Measurements from ENCODE around the gene RITA1. TPM values are rescaled to one million over a fixed set of nuclear protein-coding genes. Genes with fewer than 3 reads are reported as not detected.
"Not testable (repeated sequence)": the region's sequence is repeated elsewhere in the genome, so short reads cannot be mapped to it uniquely, and the experiment has no call there.

Gene RITA1
- total and polyA plus RNA-seq, 3 donors from 2014 or later: 14.3 to 22.1 (median 20.9) TPM

DNA sequence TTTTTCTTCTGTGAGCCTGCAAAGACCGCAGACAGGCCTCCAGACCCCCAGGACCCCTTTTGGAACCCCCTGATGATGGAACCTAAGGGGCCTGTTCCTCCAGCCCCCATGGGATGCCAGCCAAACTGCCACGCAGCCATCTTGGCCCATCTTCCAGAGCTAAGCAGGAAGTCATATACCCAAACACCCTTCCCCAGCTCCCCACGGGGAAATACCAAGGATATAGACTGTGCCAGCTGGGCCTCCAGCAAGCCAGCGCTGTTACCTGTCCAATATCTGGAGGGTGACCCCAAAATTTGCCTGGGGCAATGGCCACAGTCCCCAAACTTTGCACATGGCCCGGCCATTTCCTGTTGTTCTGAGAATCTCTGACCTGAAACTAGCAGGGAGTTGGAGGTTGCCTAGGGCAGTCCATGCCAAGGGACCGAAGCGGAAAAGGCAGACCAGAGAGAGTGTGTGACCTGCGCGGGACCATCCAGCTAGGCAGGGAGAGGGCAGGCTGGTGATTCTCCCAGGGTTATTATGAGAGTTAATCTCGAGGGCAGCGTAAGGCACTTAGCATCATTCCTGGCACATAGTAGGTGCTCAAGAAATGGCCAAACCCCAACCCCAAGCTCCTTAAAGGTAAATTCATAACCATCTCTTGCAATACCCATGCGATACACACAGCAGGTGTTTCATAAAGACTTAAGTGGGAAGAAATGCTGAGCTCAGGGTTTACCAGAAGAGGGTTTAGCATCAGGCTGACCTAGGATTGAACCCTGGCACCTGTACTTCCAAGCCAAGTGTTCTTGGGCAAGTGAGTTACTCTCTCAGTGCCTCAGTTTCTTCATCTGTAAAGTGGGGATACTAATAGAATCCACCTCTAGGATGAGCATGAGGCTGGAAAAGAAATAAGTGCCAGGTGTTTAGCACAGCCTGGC lies 47.4 kb upstream of the RITA1 start:
- H3K4me3 ChIP-seq: no peak overlapping the region
- no peaks in the 10 kb centered on the region for H3K27me3 ChIP-seq
- H3K27ac ChIP-seq: no peak overlapping the region
- H3K9me3 ChIP-seq: no peaks in the 10 kb centered on the region
- H3K4me1 ChIP-seq: peaks cover 16% of the 10 kb centered on the region
- no peak for DNase-seq
- intact Hi-C loops (cut with DNase I; ENCODE audit: low total_unique reads): no loop called here
- no peaks in the 10 kb centered on the region for H3K36me3 ChIP-seq (ENCODE audit: low read depth, missing control alignments)
- TF ChIP-seq POLR2A (IDR thresholded peaks at IDR 0.05) (no peak), CTCF (IDR thresholded peaks at IDR 0.05) (no peak)
- WGBS, 2 donors: 86 to 88% methylated on average over 10 to 12 of the region's 12 CpGs

- 78 to 86% methylated on average over 1 to 3 of the region's 3 CpGs for WGBS, 2 donors
- Histone ChIP-seq H3K36me3 (ENCODE audit: low read depth, missing control alignments) (no peaks in the 10 kb centered on the region), H3K4me3 (no peak overlapping the region), H3K27ac (no peak overlapping the region), H3K27me3 (no peaks in the 10 kb centered on the region), H3K9me3 (no peaks in the 10 kb centered on the region), H3K4me1 (peaks cover 16% of the 10 kb centered on the region)
- intact Hi-C loops (cut with DNase I; ENCODE audit: low total_unique reads): no loop called here
- no peak for TF ChIP-seq POLR2A (IDR thresholded peaks at IDR 0.05)
- no peak for TF ChIP-seq CTCF (IDR thresholded peaks at IDR 0.05)
- DNase-seq: no peak
These were observed 46.7 kb upstream of the RITA1 start for GRCh38 chr12:113138826-113139225.

DNA sequence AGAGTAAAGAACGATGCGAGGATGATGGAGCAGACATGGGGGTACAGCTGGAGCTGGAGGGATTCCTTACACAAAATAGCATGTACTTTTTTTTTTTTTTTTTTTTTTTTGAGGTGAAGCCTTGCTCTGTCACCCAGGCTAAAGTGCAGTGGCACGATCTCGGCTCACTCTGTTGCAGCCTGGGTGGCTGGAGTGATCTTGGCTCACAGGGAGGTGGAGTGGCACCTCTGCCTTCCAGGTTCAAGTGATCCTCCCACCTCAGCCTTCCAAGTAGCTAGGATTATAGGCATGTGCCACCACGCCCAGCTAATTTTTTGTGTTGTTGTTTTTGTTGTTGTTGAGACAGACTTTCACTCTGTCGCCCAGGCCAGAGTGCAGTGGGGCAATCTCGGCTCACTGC lies 44.8 kb upstream of the RITA1 start:
- H3K27ac ChIP-seq: peak overlapping the region in 1 of 2 donors; percentile 72
- no peak overlapping the region for H3K4me3 ChIP-seq
- intact Hi-C loops (cut with DNase I; ENCODE audit: low total_unique reads): no loop called here
- no peak for DNase-seq
- WGBS, 2 donors: 73 to 82% methylated on average over 7 of the region's 7 CpGs
- TF ChIP-seq POLR2A (IDR thresholded peaks at IDR 0.05): no peak
- TF ChIP-seq CTCF (IDR thresholded peaks at IDR 0.05): no peak
- no peaks in the 10 kb centered on the region for H3K27me3 ChIP-seq
- H3K9me3 ChIP-seq: no peaks in the 10 kb centered on the region
- peaks cover 16% of the 10 kb centered on the region for H3K4me1 ChIP-seq
- H3K36me3 ChIP-seq (ENCODE audit: low read depth, missing control alignments): no peaks in the 10 kb centered on the region

GRCh38 chr12:113141716-113142115 lies 43.8 kb upstream of the RITA1 start:
- H3K9me3 ChIP-seq; intact Hi-C loops (cut with DNase I; ENCODE audit: low total_unique reads); DNase-seq; H3K36me3 ChIP-seq (ENCODE audit: low read depth, missing control alignments); H3K27me3 ChIP-seq; H3K4me3 ChIP-seq: not testable (repeated sequence)
- 75 to 83% methylated on average over 3 of the region's 3 CpGs for WGBS, 2 donors
- Histone ChIP-seq H3K27ac (peak overlapping the region; percentile 42 to 72), H3K4me1 (peaks cover 11% of the 10 kb centered on the region)

DNA sequence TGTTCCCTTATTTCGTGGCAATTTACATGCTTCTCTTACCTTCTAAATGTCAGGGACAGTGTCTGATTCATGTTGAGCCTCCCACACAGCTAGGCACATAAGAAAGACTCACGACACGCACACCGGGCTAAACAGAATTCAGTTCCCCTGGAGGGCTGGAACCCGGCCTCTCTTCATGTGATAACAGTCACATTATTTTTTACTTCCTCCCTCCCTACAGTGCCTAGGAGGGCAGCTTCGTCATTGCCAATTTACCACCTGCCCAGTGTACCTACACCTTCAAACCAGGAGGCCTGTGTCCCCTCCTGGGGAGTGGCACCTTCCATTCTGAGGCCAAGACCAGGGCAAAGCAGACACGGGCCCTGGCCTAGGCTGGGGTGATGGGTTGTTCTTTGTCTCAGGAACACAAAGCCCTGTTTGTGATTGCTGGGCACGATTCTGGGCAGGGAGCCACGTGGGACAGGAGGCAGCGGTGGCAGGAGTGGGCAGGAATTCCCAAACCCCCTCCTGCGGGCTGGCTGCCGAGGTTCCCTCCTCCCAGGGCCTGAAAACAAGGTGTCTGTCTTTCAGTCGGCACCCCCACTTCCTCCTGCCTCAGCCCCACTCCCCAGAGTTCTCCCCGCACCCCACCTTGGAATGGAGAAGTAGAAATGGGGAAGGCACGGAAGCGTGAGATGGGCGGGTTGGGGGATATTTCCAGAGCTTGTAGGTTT lies 43.2 kb upstream of the RITA1 start:
- intact Hi-C loops (cut with DNase I; ENCODE audit: low total_unique reads): no loop called here
- WGBS, 2 donors: 58 to 62% methylated on average over 14 to 17 of the region's 17 CpGs
- Histone ChIP-seq H3K36me3 (ENCODE audit: low read depth, missing control alignments) (no peaks in the 10 kb centered on the region), H3K4me1 (peaks cover 11% of the 10 kb centered on the region), H3K9me3 (no peaks in the 10 kb centered on the region), H3K4me3 (no peak overlapping the region), H3K27me3 (no peaks in the 10 kb centered on the region), H3K27ac (peak overlapping the region; percentile 42 to 72)
- peak; percentile 94 for DNase-seq
- TF ChIP-seq CTCF (IDR thresholded peaks at IDR 0.05) (no peak), POLR2A (IDR thresholded peaks at IDR 0.05) (no peak)

All from testis (tissue), 3 donors.